EH (cell line): Measurements from ENCODE around the gene CADPS2.

Experiments
- DNase-seq: peaks from one replicate; pipeline ENCODE4 v3.0.0-alpha.2; 2015; ENCODE audit warnings: low read depth

Gene CADPS2

GRCh38 chr7:122362473-122362872 lies 523.8 kb downstream of the CADPS2 start:
- no peak for DNase-seq

GRCh38 chr7:122354656-122355055 lies 531.6 kb downstream of the CADPS2 start:
- DNase-seq: no peak

GRCh38 chr7:122352454-122352853 lies 533.8 kb downstream of the CADPS2 start:
- DNase-seq: no peak

- DNase-seq: no peak
These were observed 535.6 kb downstream of the CADPS2 start for GRCh38 chr7:122350701-122351100.

- DNase-seq: no peak
These were observed 542.0 kb downstream of the CADPS2 start for GRCh38 chr7:122344303-122344620.

GRCh38 chr7:122343601-122344302 lies 542.5 kb downstream of the CADPS2 start:
- no peak for DNase-seq

GRCh38 chr7:122340427-122340826 lies 545.8 kb downstream of the CADPS2 start:
- no peak for DNase-seq

- DNase-seq: no peak
These were observed 546.9 kb downstream of the CADPS2 start for GRCh38 chr7:122339145-122339904.

GRCh38 chr7:122337011-122337410 lies 549.2 kb downstream of the CADPS2 start:
- DNase-seq: no peak

GRCh38 chr7:122329145-122329802 lies 557.0 kb downstream of the CADPS2 start:
- DNase-seq: no peak

GRCh38 chr7:122327969-122328368 lies 558.3 kb downstream of the CADPS2 start:
- DNase-seq: no peak

- no peak for DNase-seq
These were observed 569.5 kb downstream of the CADPS2 start for GRCh38 chr7:122316467-122317388.

- DNase-seq: no peak
These were observed 570.5 kb downstream of the CADPS2 start for GRCh38 chr7:122315507-122316466.

GRCh38 chr7:122314284-122314683 lies 572.0 kb downstream of the CADPS2 start:
- DNase-seq: no peak

GRCh38 chr7:122312789-122313188 lies 573.5 kb downstream of the CADPS2 start:
- no peak for DNase-seq

GRCh38 chr7:122311734-122312450 lies 574.4 kb downstream of the CADPS2 start:
- DNase-seq: no peak

- no peak for DNase-seq
These were observed 575.1 kb downstream of the CADPS2 start for GRCh38 chr7:122311050-122311700.

GRCh38 chr7:122310119-122311021 lies 575.9 kb downstream of the CADPS2 start:
- peak; percentile 7 for DNase-seq

- no peak for DNase-seq
These were observed 576.8 kb downstream of the CADPS2 start for GRCh38 chr7:122309421-122309820.
